GM21723 (cell line): ENCODE measurements around the gene CELA2B.
"Not testable (repeated sequence)": the region's sequence is repeated elsewhere in the genome, so short reads cannot be mapped to it uniquely, and the experiment has no call there.

Experiments
- ATAC-seq: cut with Tn5 transposase; IDR thresholded peaks from one replicate; pipeline ENCODE4 v1.9.1; 2021; ENCODE audit warnings: mild to moderate bottlenecking, moderate library complexity; ENCODE audit not compliant: unreplicated experiment

The CELA2B gene

GRCh38 chr1:15475752-15476314, at the start of gene CELA2B:
CELA2B (plus strand) TSS chr1:15476104; CDS start chr1:15476126, 22 bp downstream.
- ATAC-seq, result no peak

- ATAC-seq, result no peak
Observed at GRCh38 chr1:15426492-15427279, 49.2 kb upstream of the CELA2B start.

GRCh38 chr1:15427280-15427666, 48.6 kb upstream of the CELA2B start:
- no peak for ATAC-seq

- ATAC-seq, result not testable (repeated sequence)
Observed at GRCh38 chr1:15428252-15428651, 47.7 kb upstream of the CELA2B start.

GRCh38 chr1:15428815-15429435, 47.0 kb upstream of the CELA2B start:
- ATAC-seq, result no peak

GRCh38 chr1:15429701-15430149, 46.2 kb upstream of the CELA2B start:
- no peak for ATAC-seq

- no peak for ATAC-seq
Observed at GRCh38 chr1:15430787-15431570, 44.9 kb upstream of the CELA2B start.

- ATAC-seq, result no peak
Observed at GRCh38 chr1:15431571-15431948, 44.3 kb upstream of the CELA2B start.

- ATAC-seq, result no peak
Observed at GRCh38 chr1:15432324-15432723, 43.6 kb upstream of the CELA2B start.

GRCh38 chr1:15433471-15433870, 42.4 kb upstream of the CELA2B start:
- ATAC-seq, result no peak

GRCh38 chr1:15434739-15435138, 41.2 kb upstream of the CELA2B start:
- ATAC-seq, result not testable (repeated sequence)

- ATAC-seq, result no peak
Observed at GRCh38 chr1:15435239-15436077, 40.4 kb upstream of the CELA2B start.

GRCh38 chr1:15436881-15437442, 38.9 kb upstream of the CELA2B start:
- ATAC-seq, result no peak

- ATAC-seq, result no peak
Observed at GRCh38 chr1:15439325-15439724, 36.6 kb upstream of the CELA2B start.

- no peak for ATAC-seq
Observed at GRCh38 chr1:15440357-15440756, 35.5 kb upstream of the CELA2B start.

- ATAC-seq, result no peak
Observed at GRCh38 chr1:15441247-15441646, 34.7 kb upstream of the CELA2B start.

GRCh38 chr1:15442119-15442518, 33.8 kb upstream of the CELA2B start:
- no peak for ATAC-seq

GRCh38 chr1:15442759-15443158, 33.1 kb upstream of the CELA2B start:
- no peak for ATAC-seq

GRCh38 chr1:15443281-15443680, 32.6 kb upstream of the CELA2B start:
- no peak for ATAC-seq
